B cell (primary cell): ENCODE results near the gene VWA5A.

Experiments used
- EZH2 ChIP-seq: IDR thresholded peaks from 2 replicates; pipeline ENCODE4 v1.6.1; 2012; ENCODE audit warnings: borderline replicate concordance, low read depth, mild to moderate bottlenecking, moderate library complexity, low read length; ENCODE audit not compliant: insufficient read depth, poor library complexity, severe bottlenecking
- TF ChIP-seq, protein P1 (sequence below): fragments of 200-600 bp; IDR thresholded peaks from one replicate; pipeline ENCODE4 v1.8.0; 2022; ENCODE audit warnings: antibody characterized with exemption, mild to moderate bottlenecking

DNA sequence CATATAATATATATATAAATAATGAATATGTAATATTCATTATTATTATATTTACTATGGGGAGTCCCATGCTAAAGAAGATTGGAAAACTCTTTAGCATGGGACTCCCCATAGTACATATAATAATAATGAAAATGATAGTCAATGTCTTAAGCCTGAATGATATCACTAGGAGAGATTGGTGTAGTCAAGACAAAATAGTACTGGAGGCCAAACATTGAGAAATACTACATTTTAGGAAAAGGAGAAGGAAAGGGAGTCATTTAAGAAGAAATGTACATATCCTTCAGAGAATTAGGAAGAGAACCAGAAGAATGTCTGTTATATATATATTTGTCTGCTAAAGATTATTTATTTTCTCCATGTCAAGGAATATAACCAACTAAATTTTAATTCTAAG, 5.0 kb upstream of the VWA5A start:
- no peak for TF ChIP-seq EZH2
- TF ChIP-seq, protein P1, sequence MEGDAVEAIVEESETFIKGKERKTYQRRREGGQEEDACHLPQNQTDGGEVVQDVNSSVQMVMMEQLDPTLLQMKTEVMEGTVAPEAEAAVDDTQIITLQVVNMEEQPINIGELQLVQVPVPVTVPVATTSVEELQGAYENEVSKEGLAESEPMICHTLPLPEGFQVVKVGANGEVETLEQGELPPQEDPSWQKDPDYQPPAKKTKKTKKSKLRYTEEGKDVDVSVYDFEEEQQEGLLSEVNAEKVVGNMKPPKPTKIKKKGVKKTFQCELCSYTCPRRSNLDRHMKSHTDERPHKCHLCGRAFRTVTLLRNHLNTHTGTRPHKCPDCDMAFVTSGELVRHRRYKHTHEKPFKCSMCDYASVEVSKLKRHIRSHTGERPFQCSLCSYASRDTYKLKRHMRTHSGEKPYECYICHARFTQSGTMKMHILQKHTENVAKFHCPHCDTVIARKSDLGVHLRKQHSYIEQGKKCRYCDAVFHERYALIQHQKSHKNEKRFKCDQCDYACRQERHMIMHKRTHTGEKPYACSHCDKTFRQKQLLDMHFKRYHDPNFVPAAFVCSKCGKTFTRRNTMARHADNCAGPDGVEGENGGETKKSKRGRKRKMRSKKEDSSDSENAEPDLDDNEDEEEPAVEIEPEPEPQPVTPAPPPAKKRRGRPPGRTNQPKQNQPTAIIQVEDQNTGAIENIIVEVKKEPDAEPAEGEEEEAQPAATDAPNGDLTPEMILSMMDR: no peak
